PC-9 (cell line): ENCODE results near the gene FOXP1.

Experiments
- CTCF ChIP-seq: fragments of 200-600 bp; sonication (generic); conservative IDR thresholded peaks from 2 replicates; pipeline ENCODE4 v1.6.1; 2017; ENCODE audit warnings: mixed run types, antibody characterized with exemption, mild to moderate bottlenecking, moderate library complexity
- EZH2 ChIP-seq: fragments of 200-600 bp; sonication (generic); IDR thresholded peaks from 2 replicates; pipeline ENCODE4 v1.8.0; 2017; ENCODE audit warnings: antibody characterized with exemption, low read depth

- no peak for TF ChIP-seq CTCF
- TF ChIP-seq EZH2 = no peak
These were observed 46.2 kb upstream of the FOXP1 start for GRCh38 chr3:71629711-71630110.
